Stimulated activated CD8-positive, alpha-beta memory T cell treated with anti-CD3 and anti-CD28 coated beads, Interleukin-2, amount 100 ng/mL, for 1 hour (primary cell): ENCODE data around the gene GOPC.
"Not testable (repeated sequence)": the region's sequence is repeated elsewhere in the genome, so short reads cannot be mapped to it uniquely, and the experiment has no call there.

Source experiments
- DNase-seq, 2 donors: peaks; one replicate each; pipeline ENCODE4 v3.0.0-alpha.2; 2020; ENCODE audit warnings: low read depth in 2 of 2

GOPC gene

GRCh38 chr6:117548797-117549301, 53.5 kb downstream of the GOPC start:
- no peak for DNase-seq

- DNase-seq = peak; percentile 11 to 19
These were observed 54.4 kb downstream of the GOPC start for GRCh38 chr6:117547688-117548621.

DNA sequence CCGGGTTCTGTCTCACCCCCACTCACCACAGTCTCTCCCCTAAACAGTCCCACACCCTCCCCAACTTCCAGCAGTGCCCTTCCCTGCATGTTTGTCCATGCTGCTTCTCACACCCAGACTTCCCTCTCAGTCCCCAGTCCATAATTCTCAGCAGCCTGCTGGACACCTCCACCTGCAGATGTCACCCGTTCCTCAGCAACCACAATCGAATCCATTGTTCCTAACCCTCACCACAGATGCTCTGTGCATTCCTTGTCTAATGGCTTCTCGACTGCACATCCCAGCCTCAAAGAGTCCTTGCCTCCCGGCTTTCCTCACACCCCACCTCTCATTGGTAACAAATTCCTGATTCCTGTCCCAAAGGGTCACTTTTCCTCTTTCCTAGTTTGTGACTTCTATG, 55.6 kb downstream of the GOPC start:
- DNase-seq = no peak

GRCh38 chr6:117545161-117545595, 57.1 kb downstream of the GOPC start:
- DNase-seq = no peak

DNA sequence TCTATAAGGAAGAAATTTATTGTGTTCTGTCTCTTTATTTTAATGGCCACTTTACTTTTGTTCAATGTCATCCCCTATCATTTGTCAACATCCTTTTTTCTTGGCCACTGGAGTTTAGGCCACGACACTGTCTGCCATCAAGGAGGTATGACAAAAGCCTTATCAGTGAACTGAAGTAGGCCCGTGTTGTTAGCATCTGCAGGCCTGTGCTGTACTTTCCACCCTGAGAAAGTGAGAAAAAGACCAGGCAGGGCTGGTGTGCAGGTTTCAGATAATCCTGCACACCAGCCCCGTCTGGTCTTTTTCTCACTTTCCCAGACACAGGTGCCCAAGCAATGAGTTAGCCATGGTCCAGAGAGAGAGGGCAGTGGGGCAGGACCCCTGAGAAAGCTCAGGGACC, 57.6 kb downstream of the GOPC start:
- DNase-seq = no peak

DNA sequence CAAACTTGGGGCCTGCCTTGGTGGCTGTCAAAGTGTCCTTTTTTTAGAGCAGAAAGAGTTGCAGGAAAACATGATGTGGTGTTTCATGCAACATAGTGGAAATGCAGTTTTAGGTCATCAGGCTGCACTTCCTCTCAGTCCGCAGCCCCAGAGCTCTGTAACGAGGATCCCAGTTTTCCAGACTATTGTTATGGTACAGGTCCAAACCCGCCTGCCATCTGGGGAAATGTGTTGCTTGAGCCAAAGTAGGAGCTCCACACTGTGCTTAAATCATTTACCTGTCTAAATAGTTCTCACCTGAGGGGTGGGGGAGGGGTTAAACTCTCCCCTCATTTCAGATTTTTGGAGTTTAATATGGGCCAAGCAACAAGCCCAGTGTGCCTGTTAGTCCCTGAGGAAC, 59.8 kb downstream of the GOPC start:
- no peak for DNase-seq

DNA sequence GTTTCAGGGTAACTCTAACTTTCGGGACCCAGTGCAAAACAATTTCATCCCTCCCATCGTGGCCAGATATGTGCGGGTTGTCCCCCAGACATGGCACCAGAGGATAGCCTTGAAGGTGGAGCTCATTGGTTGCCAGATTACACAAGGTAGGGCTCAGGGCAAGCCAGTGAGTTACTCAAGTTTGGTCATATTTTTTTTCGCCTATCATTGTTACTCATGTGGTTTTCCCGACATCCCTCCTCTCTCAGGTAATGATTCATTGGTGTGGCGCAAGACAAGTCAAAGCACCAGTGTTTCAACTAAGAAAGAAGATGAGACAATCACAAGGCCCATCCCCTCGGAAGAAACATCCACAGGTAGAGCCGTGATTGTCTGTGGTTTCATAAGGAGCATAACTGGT, 61.6 kb downstream of the GOPC start:
- no peak for DNase-seq

DNA sequence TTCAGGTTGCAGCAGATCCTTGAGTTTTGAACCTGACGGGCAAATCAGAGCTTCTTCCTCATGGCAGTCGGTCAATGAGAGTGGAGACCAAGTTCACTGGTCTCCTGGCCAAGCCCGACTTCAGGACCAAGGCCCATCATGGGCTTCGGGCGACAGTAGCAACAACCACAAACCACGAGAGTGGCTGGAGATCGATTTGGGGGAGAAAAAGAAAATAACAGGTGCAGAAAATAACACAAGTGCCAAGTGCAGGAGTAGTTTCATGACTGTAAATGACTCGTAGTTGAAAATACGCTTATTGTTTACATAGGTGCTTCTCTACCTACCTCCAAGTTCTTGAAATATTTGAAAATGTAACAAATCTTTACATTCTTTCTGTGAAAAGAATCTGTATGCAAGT, 63.7 kb downstream of the GOPC start:
- no peak for DNase-seq

- no peak for DNase-seq
These were observed 66.0 kb downstream of the GOPC start for GRCh38 chr6:117536317-117536716.

- no peak for DNase-seq
These were observed 67.3 kb downstream of the GOPC start for GRCh38 chr6:117534974-117535373.

DNA sequence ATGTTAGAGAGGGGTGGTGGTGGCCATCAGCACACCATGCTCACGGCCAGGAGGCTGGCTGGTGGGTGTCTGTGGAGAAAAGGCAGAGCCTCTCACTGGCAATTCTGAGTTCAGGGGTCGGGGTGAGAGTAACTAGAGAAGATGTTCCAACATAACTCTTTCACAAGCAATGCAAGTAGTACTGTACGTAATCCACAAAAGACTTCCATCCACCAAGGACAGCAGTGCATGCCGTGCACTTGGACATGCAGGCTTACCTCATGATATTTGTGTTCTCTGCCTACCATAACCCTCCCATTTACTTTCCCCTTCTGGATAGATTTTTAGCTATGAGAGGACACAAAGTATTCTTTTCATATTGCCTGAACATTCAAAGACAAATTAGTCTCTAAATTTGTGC, 68.5 kb downstream of the GOPC start:
- DNase-seq = no peak

DNA sequence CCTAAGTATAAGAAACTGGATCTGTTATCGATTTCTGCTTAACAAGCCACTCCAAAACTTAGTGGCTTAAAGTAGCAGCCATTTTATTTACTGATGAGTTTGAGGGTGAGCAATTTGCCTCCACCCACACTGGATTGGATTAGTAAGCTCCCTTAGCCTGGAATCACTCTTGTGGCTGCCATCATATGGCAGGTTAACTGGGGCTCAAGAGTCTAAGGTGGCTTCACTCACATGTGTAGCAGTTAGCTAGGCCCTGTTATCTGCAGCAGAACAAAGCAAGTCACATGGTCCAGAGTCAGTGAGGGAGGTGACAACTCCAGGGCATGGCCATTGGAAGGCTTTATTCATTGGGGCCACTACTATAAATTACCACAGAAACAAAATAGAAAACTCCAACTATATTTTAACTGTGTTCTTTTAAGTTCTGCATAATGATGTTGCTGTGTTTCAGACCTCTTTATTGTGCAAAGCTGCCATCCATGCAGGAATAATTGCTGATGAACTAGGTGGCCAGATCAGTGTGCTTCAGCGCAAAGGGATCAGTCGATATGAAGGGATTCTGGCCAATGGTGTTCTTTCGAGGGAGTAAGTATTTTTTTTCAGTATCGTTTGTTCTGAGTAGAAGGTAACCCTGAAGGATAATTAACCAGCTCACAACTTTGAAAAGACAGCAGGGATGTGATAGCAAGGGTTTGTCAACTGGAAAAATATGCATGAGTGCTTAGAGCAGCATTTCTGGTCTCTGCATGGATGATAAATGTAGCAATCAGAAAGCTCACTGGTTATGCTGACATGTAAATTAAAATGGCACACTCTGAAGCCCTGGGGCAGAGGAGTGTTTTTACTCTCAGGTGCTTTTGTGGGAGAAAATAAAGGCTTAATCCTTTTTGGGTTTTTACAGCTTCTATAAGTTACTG, 70.2 kb downstream of the GOPC start:
- no peak for DNase-seq

- DNase-seq = no peak
These were observed 71.0 kb downstream of the GOPC start for GRCh38 chr6:117531346-117531745.

DNA sequence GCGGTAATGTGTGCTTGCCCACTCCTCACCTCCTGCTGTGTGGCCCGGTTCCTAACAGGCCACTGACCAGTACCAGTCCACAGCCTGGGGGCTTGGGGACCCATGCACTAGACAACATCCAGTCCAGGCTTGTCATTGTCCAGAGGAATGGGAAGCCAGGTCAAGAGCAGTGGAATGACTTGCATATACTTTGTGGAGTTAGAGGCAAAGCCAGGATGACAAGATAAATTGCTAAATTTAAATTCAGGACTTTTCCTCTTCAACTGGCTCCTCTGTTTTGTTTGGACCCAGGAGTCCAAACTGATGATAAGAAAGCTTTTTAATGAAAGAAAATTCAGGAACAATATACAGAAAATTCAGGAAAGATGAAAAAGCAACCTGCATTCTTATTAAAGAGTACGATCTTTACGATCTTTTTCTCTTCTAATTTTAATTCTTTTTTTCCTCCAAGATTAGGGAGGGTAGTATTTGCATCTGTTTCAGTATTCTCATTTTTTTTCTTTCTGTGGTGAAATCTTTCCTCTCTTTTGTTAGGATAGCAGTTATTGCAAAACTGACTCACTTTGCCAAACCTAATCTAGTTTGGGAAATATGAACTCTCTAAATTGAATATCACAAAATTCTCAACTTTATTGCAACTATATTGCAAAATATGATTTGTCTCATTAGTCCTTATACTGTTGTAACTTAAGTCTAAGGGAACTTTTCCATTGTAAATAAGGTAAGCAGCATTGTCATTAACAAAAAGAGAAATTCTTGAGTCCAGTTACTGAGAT, 71.7 kb downstream of the GOPC start:
- DNase-seq = no peak

GRCh38 chr6:117525607-117526006, 76.7 kb downstream of the GOPC start:
- DNase-seq = no peak

DNA sequence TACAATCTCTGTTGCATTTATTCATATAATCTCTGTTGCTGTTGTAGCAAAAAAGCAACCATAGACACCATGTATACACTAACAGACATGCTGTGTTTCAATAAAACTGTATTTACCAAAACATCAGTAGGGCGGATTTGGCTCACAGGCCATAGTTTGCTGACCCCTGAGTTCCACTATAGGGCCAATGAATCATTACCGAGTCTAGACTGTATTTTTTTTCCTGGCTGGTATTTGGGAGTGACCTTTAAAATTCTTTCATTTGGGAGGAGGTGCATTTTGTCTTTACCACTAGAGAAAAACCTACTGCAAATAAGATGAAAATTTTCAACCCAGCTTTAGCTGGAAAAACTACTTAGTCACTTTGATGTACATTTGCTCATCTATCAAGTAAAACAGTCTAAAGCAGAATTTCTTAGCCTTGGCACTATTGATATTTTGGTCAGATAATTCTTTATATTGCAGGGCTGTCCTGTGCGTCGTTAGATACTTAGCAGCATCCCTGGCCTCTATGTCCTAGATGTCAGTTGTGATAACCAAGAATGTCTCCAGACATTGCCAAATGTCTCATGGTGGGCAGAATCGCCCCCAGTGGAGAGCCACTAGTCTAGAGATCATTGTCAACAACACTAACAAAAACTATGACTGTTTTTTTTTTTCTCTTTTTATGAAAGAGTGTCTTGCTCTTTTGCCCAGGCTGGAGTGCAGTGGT, 80.4 kb downstream of the GOPC start:
- no peak for DNase-seq

- DNase-seq = no peak
These were observed 81.5 kb downstream of the GOPC start for GRCh38 chr6:117520603-117521395.

- no peak for DNase-seq
These were observed 83.4 kb downstream of the GOPC start for GRCh38 chr6:117518870-117519269.

- not testable (repeated sequence) for DNase-seq
These were observed 84.3 kb downstream of the GOPC start for GRCh38 chr6:117517995-117518394.

DNA sequence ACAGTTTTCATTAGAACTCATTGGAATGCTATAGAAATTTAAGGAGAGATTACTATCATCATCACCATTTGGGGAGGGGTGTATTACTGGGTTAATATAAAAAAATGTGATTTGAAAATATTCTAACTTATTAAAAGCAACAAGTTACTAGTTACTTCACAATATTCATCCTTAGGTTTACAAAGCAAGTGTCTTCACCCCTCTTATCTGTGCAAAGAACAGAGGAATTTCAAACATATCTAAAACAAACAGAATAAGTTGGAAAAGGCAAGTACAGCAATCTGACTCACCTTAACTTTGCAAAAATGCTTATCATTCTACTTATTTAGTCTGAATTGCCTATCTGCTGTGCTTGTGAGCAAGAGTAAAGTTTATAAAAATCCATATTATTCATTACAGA, 87.0 kb downstream of the GOPC start:
- DNase-seq = no peak
